T-helper 17 cell (primary cell): Measurements from ENCODE around the gene ABLIM3. TPM values are rescaled to one million over a fixed set of nuclear protein-coding genes. Genes with fewer than 3 reads are reported as not detected.

Experiments used
- ATAC-seq: fragments of 150-1000 bp; cut with Tn5 transposase; 2 replicates; pipeline ENCODE4 v1.10.0; 2021; ENCODE audit warnings: mild to moderate bottlenecking, moderate library complexity
- DNase-seq, 3 donors: peaks; one replicate each; pipeline versions ENCODE4 v3.0.0 to v3.0.0-alpha.2; 2020 to 2021
- H3K9me3 ChIP-seq: one replicate; pipeline ENCODE4 v1.7.0; 2013; ENCODE audit warnings: low read length, mild to moderate bottlenecking; ENCODE audit not compliant: control insufficient read depth, poor library complexity, severe bottlenecking
- H3K27ac Mint-ChIP-seq: one replicate; pipeline ENCODE4 v1.8.0; 2022; ENCODE audit warnings: mild to moderate bottlenecking, moderate library complexity, mixed read lengths
- H3K27me3 Mint-ChIP-seq: one replicate; pipeline ENCODE4 v1.8.0; 2022; ENCODE audit warnings: mixed read lengths
- H3K36me3 Mint-ChIP-seq: one replicate; pipeline ENCODE4 v1.8.0; 2022; ENCODE audit warnings: low read depth, mixed read lengths
- H3K4me1 Mint-ChIP-seq: one replicate; pipeline ENCODE4 v1.8.0; 2022; ENCODE audit warnings: mild to moderate bottlenecking, mixed read lengths
- H3K4me3 Mint-ChIP-seq: one replicate; pipeline ENCODE4 v1.8.0; 2022; ENCODE audit warnings: mild to moderate bottlenecking, moderate library complexity, mixed read lengths
- total RNA-seq, 4 donors: library from RNA in 2 of 4; stranded (reverse) in 2 of 4; gene quantifications; one replicate each; pipeline ENCODE4 v1.2.3 and lab custom pipeline; 2022 to 2026

ABLIM3 gene
- total RNA-seq (10 to 100 TPM in 1 of 2 donors, under 1 TPM in 1; 0.55 to 18.5 TPM), total RNA-seq (lab: John Stamatoyannopoulos, UW) (0 to 0.15 reads per million in 2 donors)

DNA sequence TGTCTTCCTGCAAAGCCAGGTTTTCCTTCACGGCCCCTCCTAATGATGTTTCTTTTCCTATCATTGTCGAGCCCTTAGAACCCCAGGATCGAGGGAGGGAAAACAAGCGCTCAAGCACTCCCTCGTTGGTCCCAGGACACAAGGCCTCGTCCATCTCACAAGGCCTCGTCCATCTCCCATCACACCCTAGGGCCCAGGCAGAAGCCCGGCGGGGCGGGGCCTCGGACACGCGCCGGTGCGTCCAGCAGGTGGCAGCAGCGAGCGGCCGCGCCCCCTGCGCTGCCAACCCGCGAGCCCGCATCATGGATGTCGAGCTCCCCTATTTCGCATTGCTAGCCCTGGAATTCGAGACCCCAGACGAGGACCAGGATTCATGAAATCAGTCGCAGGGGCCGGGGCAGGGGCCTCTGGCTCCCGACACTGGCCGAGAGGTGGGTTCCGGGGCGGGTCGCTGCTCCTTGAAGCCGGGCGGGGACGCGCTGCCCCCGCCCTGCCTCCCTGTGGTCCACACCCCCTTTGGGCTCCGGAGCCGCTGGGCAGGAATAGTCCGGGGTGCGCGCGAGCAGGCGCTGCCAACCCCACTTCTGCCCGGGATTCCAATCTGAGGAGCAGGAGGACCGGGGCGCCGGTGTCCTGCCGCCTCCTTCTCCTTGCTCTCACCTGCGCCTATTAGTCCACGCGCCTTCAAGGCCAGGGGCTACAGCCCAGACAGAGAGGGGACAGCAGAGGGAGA lies at the start of gene ABLIM3:
ABLIM3 (plus strand) TSS at position 270 of the 733 bp plus-strand sequence. CDS start 603 bp downstream, outside the sequence.
- Mint-ChIP-seq H3K27me3 (peaks cover 52% of the 10 kb centered on the region), H3K36me3 (peaks cover 4% of the 10 kb centered on the region), H3K4me3 (peak within 1 kb of the TSS; percentile 67), H3K4me1 (peaks cover 4% of the 10 kb centered on the region), H3K27ac (no peak within 1 kb of the TSS)
- DNase-seq = peak; percentile 60 to 72 (median 70)
- H3K9me3 ChIP-seq = no peaks in the 10 kb centered on the region
- peak; percentile 96 for ATAC-seq

DNA sequence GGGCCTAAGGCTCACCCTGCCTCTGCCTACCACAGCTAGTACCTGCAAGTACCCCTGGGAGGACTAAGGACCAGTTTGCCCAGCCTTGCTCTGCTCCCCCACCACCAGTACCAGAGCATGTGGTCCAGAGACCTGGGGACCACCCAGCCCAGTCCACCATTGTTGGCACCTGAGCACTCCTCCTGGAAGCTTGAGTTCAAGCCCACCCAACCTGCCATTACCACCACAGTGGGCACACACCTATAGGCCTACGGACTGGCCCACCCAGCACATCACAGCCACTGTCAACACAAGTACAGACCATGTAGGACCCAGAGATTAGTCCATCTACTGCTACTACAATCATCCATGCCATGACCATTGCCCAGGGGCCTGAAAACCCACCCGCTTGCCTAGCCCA lies 47.7 kb upstream of the ABLIM3 start:
- H3K9me3 ChIP-seq = no peaks in the 10 kb centered on the region
- Mint-ChIP-seq H3K4me1 (no peaks in the 10 kb centered on the region), H3K27ac (no peak overlapping the region), H3K27me3 (peaks cover 5% of the 10 kb centered on the region), H3K36me3 (peaks cover 2% of the 10 kb centered on the region), H3K4me3 (no peak overlapping the region)
- DNase-seq = no peak
- no peak for ATAC-seq

DNA sequence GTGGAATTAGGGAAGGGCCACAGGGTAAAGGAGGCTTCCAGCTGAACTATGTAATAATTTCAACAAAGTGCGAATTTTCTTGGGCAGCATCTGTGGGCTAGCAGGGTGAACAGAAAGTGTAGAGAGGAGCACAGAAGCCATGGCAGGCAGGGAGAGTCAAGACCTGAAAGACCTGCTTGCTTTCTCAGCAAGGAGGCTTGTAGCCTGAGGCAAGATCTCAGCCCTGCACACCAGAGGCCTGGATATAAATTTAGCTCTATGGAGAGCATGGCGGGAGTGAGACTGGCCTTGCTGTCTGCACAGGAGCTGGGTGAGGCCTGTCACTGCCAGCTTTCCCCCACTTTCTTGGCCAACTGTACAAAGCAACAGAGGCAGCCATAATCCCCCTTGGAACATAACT lies 46.3 kb upstream of the ABLIM3 start:
- Mint-ChIP-seq H3K27me3 (peaks cover 5% of the 10 kb centered on the region), H3K4me3 (no peak overlapping the region), H3K4me1 (no peaks in the 10 kb centered on the region), H3K27ac (no peak overlapping the region), H3K36me3 (peaks cover 2% of the 10 kb centered on the region)
- no peaks in the 10 kb centered on the region for H3K9me3 ChIP-seq
- no peak for ATAC-seq
- no peak for DNase-seq

DNA sequence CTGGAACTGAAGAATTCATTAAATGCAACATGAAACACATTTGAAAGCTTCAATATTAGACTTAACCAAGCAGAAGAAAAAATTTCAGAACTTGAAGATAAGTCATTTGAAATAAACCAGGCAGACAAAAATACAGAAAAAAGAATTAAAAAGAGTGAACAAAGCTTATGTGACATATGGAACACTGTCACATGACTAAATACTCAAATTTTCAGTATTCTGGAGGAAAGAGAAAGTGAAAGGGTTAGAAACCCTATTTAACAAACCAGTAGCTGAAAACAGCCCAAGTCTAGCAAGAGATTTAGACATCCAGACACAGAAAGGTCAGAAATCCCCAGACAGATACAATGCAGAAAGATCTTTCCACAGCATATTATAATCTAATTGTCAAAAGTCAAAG lies 41.4 kb upstream of the ABLIM3 start:
- no peak for ATAC-seq

DNA sequence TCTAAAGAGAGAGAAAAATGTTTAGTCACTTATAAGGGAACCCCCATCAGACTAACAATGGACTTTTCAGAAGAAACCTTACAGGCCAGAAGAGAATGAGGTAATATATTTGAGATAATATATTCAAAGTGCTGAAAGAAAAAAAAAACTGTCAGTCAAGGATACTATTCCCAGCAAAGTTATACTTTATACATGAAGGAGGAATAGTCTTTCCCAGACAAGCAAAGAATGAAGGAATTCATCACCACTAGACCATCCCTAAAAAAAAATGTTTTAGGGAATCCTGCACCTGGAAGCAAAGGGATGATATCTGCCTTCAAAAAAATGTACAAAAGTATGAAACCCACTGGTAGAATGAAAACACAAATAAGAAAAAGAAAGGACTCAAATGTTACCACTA lies 41.0 kb upstream of the ABLIM3 start:
- H3K36me3 Mint-ChIP-seq = peaks cover 2% of the 10 kb centered on the region
- H3K4me1 Mint-ChIP-seq = no peaks in the 10 kb centered on the region
- no peak overlapping the region for H3K4me3 Mint-ChIP-seq
- H3K27ac Mint-ChIP-seq = no peak overlapping the region
- H3K27me3 Mint-ChIP-seq = no peaks in the 10 kb centered on the region
- no peak for DNase-seq
- ATAC-seq = no peak
- no peaks in the 10 kb centered on the region for H3K9me3 ChIP-seq

More for the DNA sequence above, 41.4 kb upstream of the ABLIM3 start:
- Mint-ChIP-seq H3K27ac (no peak overlapping the region), H3K36me3 (peaks cover 2% of the 10 kb centered on the region), H3K4me3 (no peak overlapping the region), H3K27me3 (no peaks in the 10 kb centered on the region), H3K4me1 (no peaks in the 10 kb centered on the region)
- H3K9me3 ChIP-seq = no peaks in the 10 kb centered on the region
- DNase-seq = no peak

DNA sequence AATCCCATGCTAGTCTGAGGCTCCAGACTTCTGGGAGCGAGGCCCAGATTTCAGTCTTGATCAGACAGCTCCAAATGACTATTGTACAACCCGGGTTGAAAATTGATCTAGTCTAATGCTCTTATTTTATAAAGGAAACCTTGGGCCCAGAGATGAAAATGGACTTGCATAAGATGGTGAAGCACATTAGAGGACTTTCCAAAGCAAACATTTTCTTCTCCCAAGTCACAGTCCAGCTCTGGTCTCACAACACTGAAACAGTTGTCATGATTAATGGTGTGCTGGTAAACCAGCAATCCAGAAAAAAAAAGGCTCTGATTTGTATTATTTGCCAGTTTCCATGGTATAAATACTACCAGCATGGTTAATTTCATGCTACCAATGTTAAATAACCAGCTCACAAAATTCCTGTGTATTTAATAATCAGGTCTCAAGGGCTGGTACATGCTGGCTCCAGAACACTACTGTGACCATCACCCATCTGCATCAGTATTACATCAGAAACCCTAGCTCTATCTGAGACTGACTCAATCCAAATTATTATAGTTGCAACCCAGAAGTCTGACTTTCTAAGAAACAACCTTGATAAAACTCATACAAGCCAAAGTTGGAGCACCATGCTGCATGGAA lies 32.5 kb upstream of the ABLIM3 start:
- no peak for ATAC-seq
- Mint-ChIP-seq H3K4me3 (no peak overlapping the region), H3K4me1 (no peaks in the 10 kb centered on the region), H3K27ac (no peak overlapping the region), H3K36me3 (no peaks in the 10 kb centered on the region), H3K27me3 (peaks cover 10% of the 10 kb centered on the region)
- no peaks in the 10 kb centered on the region for H3K9me3 ChIP-seq
- no peak for DNase-seq

DNA sequence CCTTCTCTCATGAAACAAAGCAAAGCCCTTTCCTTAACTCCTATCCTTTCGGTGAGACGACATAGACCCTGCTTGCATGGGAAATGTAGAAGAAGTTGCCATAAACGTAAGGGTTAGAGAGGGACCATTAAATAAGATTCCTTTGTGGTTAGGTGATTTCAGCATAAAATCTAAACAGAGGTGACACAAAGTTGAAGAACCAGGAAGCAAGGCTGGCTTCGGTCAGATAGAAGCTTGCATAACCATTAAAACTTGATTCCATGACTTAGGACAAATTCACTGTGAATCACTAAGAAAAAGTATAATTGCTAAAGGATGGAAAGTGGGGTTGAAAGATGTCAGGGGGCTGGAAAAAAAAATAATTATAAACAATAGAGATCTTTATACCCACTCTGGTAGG lies 30.9 kb upstream of the ABLIM3 start:
- Mint-ChIP-seq H3K27me3 (peaks cover 19% of the 10 kb centered on the region), H3K36me3 (no peaks in the 10 kb centered on the region), H3K4me1 (no peaks in the 10 kb centered on the region), H3K27ac (no peak overlapping the region), H3K4me3 (no peak overlapping the region)
- H3K9me3 ChIP-seq = no peaks in the 10 kb centered on the region
- no peak for ATAC-seq
- no peak for DNase-seq

DNA sequence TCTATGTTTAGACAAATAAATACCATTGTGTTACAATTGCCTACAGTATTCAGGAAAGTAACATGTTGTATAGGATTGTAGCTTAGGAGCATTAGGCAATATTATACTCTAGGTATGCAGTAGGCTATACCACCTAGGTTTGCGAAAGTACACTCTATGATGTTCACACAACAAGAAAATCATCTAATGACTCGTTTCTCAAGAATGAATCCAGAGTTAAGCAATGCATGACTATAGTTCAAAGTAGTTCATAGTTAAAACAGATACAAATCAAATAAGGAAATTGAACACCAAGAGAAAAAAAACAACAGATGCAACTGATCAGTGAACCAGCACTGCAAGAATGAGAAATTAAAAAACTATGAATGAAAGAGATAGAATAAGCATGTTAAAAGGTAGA lies 27.6 kb upstream of the ABLIM3 start:
- H3K4me1 Mint-ChIP-seq = peaks cover 2% of the 10 kb centered on the region
- H3K4me3 Mint-ChIP-seq = no peak overlapping the region
- H3K27me3 Mint-ChIP-seq = peaks cover 49% of the 10 kb centered on the region
- H3K9me3 ChIP-seq = no peaks in the 10 kb centered on the region
- ATAC-seq (no peak), DNase-seq (no peak)
- H3K36me3 Mint-ChIP-seq = peaks cover 2% of the 10 kb centered on the region
- H3K27ac Mint-ChIP-seq = no peak overlapping the region

DNA sequence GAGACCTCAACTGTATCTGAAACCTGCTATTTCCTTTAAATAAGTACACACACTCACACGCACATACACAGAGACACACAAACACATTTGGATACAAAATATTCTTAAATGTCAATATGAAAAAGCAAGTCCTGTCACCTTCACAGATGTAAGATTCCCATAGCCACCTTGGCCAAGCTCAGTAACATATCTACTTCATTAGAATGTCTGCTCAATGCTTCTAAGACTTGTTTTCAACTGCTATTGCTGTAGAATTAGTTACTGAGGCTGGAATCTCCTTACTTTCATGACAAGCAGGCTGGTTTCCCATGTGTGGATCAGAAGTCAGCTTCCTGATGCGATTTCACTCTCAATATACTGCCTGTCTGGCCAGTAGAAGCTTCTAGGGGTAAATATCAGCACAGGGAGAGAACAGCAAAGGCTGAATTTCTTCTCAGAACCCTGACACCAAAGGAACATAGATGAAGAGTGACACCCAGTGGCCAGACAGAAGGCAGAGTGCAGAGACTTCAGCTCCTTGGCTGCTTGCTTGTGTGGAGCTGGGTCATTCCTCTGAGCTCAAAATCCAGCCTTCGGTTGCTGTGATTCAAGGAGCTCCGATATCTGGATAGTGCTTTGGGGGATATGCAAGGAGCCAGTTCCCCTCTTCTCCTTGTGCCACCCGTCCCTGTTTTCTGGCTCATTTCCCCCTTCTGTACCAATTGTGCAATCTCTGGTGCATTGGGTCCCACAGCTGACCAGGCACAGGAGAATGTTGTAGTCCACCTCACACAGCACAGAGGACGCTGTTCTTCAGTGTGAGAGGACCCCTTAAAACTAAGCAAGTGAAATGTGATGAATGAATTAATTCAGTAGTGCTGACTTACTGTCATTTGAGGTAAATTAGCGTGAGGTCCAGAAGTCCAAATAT lies 26.6 kb upstream of the ABLIM3 start:
- H3K27me3 Mint-ChIP-seq = peaks cover 48% of the 10 kb centered on the region
- H3K4me3 Mint-ChIP-seq = no peak overlapping the region
- H3K9me3 ChIP-seq = no peaks in the 10 kb centered on the region
- DNase-seq (peak in 1 of 3 donors; percentile 18), ATAC-seq (peak; percentile 77)
- H3K4me1 Mint-ChIP-seq = peaks cover 2% of the 10 kb centered on the region
- no peak overlapping the region for H3K27ac Mint-ChIP-seq
- H3K36me3 Mint-ChIP-seq = peaks cover 2% of the 10 kb centered on the region

DNA sequence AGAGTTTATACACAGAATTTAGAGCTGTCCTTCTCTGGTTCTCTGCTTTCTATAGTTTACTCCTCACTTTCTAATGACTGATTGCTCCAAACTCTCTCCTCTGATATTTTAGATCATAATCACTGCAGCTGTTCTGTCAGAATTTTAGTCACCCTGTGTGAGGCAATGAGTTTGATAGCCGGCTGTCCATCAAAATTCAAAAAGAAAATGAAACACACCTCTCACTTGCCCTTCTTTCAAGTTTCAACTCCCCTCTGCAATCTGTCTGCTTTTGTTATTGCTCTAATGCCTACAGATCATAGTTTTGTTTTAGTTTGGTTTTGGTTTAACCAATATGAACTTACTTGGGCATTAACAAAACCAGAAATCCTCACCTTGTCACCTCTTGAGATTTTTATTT lies 23.3 kb upstream of the ABLIM3 start:
- H3K4me3 Mint-ChIP-seq = no peak overlapping the region
- no peak for DNase-seq
- peaks cover 2% of the 10 kb centered on the region for H3K36me3 Mint-ChIP-seq
- no peak overlapping the region for H3K27ac Mint-ChIP-seq
- peaks cover 60% of the 10 kb centered on the region for H3K27me3 Mint-ChIP-seq
- H3K4me1 Mint-ChIP-seq = peaks cover 2% of the 10 kb centered on the region
- ATAC-seq = no peak
- H3K9me3 ChIP-seq = no peaks in the 10 kb centered on the region

DNA sequence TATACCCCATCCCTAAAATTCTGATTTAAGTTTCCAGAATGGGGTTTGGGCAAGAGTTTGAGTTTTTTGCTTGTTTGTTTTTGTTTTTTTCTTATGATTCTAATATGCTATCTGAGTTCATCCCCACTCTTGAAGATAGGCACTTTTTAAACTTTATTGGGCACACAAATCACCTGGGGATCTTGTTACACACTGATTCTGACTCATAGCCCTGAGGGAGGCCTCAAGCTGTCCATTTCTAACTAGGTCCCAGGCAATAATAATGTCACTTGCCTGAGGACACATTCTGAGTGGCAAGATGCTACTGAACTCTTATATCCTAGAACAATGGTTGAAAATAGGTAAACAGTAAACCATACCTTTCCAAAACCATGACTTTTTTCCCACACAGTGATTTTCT lies 22.8 kb upstream of the ABLIM3 start:
- no peak overlapping the region for H3K4me3 Mint-ChIP-seq
- no peak overlapping the region for H3K27ac Mint-ChIP-seq
- no peaks in the 10 kb centered on the region for H3K9me3 ChIP-seq
- peaks cover 2% of the 10 kb centered on the region for H3K36me3 Mint-ChIP-seq
- ATAC-seq (no peak), DNase-seq (no peak)
- peaks cover 65% of the 10 kb centered on the region for H3K27me3 Mint-ChIP-seq
- peaks cover 2% of the 10 kb centered on the region for H3K4me1 Mint-ChIP-seq

DNA sequence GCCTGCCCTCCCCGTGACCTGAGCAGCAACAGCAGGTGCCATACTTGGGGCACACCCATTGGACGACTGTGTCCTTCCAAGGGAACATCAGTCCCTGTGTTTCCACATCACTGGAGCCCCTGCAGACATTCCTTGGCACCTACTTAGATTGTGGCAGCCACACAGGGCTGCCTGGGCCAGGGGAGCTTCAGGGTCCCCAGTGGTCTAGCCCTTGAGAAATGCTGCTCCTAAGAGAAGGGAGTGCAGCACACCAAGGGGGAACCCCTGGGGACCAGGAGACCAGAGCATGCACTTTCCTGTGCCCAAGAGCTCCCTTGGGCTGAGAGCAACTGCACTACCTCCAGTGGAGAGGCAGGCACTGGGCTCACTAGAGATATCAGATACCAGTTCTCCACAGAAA lies 20.1 kb upstream of the ABLIM3 start:
- Mint-ChIP-seq H3K27me3 (peaks cover 76% of the 10 kb centered on the region), H3K36me3 (peaks cover 4% of the 10 kb centered on the region), H3K27ac (no peak overlapping the region), H3K4me1 (peaks cover 2% of the 10 kb centered on the region), H3K4me3 (no peak overlapping the region)
- DNase-seq (no peak), ATAC-seq (no peak)
- no peaks in the 10 kb centered on the region for H3K9me3 ChIP-seq

DNA sequence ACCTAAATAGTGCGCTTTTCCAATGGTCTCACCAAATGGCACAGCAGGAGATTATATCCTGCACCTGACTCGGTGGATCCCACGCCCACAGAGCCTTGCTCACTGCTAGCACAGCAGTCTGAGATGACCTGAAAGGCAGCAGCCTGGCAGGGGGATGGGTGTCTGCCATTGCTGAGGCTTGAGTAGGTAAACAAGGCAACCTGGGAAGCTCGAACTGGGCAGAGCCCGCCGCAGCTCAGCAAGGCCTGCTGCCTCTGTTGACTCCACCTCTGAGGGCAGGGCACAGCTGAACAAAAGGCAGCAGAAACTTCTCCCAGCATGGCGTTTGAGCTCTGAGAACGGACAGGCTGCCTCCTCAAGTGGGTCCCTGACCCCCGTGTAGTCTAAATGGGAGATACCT lies 18.1 kb upstream of the ABLIM3 start:
- DNase-seq = no peak
- H3K9me3 ChIP-seq = no peaks in the 10 kb centered on the region
- H3K27me3 Mint-ChIP-seq = peaks cover 70% of the 10 kb centered on the region
- H3K36me3 Mint-ChIP-seq = peaks cover 2% of the 10 kb centered on the region
- peaks cover 2% of the 10 kb centered on the region for H3K4me1 Mint-ChIP-seq
- H3K4me3 Mint-ChIP-seq = no peak overlapping the region
- ATAC-seq = no peak
- H3K27ac Mint-ChIP-seq = no peak overlapping the region
